ENCODE data around the gene HAGH. TPM values are rescaled to one million over a fixed set of nuclear protein-coding genes. Genes with fewer than 3 reads are reported as not detected.
"Not testable (repeated sequence)": the region's sequence is repeated elsewhere in the genome, so short reads cannot be mapped to it uniquely, and the experiment has no call there.

The HAGH gene
- total RNA-seq = 63.9 and 102 TPM in 2 replicates

GRCh38 chr16:1826691-1827573, at the start of gene HAGH, which contains the start of gene FAHD1:
HAGH (minus strand) TSS chr16:1826825; CDS start chr16:1826787, 38 bp downstream.
FAHD1 (plus strand) TSS chr16:1827206; CDS start chr16:1827239, 33 bp downstream.
- peak; percentile 82 for DNase-seq (ENCODE audit: low read depth)

GRCh38 chr16:1876066-1876465, 49.4 kb upstream of the HAGH start:
- DNase-seq (ENCODE audit: low read depth) = not testable (repeated sequence)

GRCh38 chr16:1874854-1875253, 48.2 kb upstream of the HAGH start:
- DNase-seq (ENCODE audit: low read depth) = no peak

- DNase-seq (ENCODE audit: low read depth) = no peak
Measured at GRCh38 chr16:1871974-1872635, 45.5 kb upstream of the HAGH start, which contains the start of gene MEIOB. MEIOB (minus strand) TSS chr16:1872164; CDS start chr16:1868175, 3,989 bp downstream.

GRCh38 chr16:1870365-1871082, 43.9 kb upstream of the HAGH start:
- peak; percentile 93 for DNase-seq (ENCODE audit: low read depth)

GRCh38 chr16:1865902-1866690, 39.5 kb upstream of the HAGH start:
- no peak for DNase-seq (ENCODE audit: low read depth)

- DNase-seq (ENCODE audit: low read depth) = peak; percentile 54
Measured at GRCh38 chr16:1863681-1864460, 37.2 kb upstream of the HAGH start.

GRCh38 chr16:1862394-1862793, 35.8 kb upstream of the HAGH start:
- DNase-seq (ENCODE audit: low read depth) = no peak

GRCh38 chr16:1861730-1862129, 35.1 kb upstream of the HAGH start:
- no peak for DNase-seq (ENCODE audit: low read depth)

GRCh38 chr16:1859650-1860049, 33.0 kb upstream of the HAGH start:
- DNase-seq (ENCODE audit: low read depth) = no peak

GRCh38 chr16:1858189-1858865, 31.7 kb upstream of the HAGH start:
- DNase-seq (ENCODE audit: low read depth) = no peak

GRCh38 chr16:1857433-1858097, 30.9 kb upstream of the HAGH start:
- no peak for DNase-seq (ENCODE audit: low read depth)

- no peak for DNase-seq (ENCODE audit: low read depth)
Measured at GRCh38 chr16:1851793-1852192, 25.2 kb upstream of the HAGH start.

- no peak for DNase-seq (ENCODE audit: low read depth)
Measured at GRCh38 chr16:1850981-1851380, 24.4 kb upstream of the HAGH start.

- no peak for DNase-seq (ENCODE audit: low read depth)
Measured at GRCh38 chr16:1846416-1846815, 19.8 kb upstream of the HAGH start.

- no peak for DNase-seq (ENCODE audit: low read depth)
Measured at GRCh38 chr16:1845985-1846384, 19.4 kb upstream of the HAGH start.

- DNase-seq (ENCODE audit: low read depth) = peak; percentile 36
Measured at GRCh38 chr16:1839554-1839953, 12.9 kb upstream of the HAGH start.

GRCh38 chr16:1834096-1834495, 7.5 kb upstream of the HAGH start:
- DNase-seq (ENCODE audit: low read depth) = no peak

GRCh38 chr16:1832838-1833454, 6.3 kb upstream of the HAGH start:
- no peak for DNase-seq (ENCODE audit: low read depth)

Measured in renal cortical epithelial cell (primary cell).